Cardiac septum (tissue), 1 donor: ENCODE data around the gene PARP16. TPM values are rescaled to one million over a fixed set of nuclear protein-coding genes. Genes with fewer than 3 reads are reported as not detected.

ENCODE experiments used
- DNase-seq: peaks from one replicate; pipeline ENCODE4 v3.0.0-alpha.2; 2020; ENCODE audit warnings: low spot score
- intact Hi-C: fragments of 100-400 bp; cut with DNase I; formaldehyde crosslinking; loops from one replicate; pipeline ENCODE4 v1.14.0; 2022
- total RNA-seq: library from RNA; stranded (reverse); fragmentation: NEBNext Ultra II Directional; extraction: Animal tissue kit (Norgen Biotek cat#: 25700); gene quantifications from one replicate; pipeline ENCODE4 v1.2.1, GENCODE V29; 2021
- donor health status: DM: no; HTN: no; CAD: no.

The PARP16 gene
- total RNA-seq, 1 donor from 2014 or later: 4.7 TPM

DNA sequence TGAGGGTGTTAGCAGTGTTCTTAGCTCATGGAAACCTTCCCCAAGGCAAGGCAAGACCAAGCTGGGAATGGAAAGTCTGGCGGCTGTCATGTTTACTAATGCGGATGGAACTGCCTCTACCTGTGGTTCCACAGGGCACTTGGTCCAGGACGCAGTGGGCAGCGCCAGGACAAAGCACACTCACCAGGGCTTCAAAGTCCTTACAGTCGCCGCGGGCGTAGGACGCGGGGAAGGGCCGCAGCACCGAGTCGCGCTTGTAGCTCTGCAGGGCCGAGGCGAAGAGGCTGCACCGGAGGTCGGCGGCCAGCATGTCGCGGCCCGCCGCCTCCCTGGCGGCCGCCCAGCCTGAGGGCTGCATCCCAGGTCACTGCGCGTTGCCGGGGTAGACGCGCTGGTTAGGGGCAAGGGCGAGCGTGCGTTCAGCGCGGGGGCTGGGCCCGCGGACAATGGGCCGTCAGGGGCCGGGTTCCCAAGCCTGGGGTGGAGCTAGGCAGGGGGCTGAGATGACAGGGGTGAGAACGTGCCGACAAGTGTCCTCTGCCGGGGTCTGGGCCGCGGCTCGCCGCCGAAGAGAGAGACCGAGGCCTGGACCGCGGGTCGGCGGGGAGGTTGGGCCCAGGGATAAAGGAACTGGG, 497 bp downstream of the PARP16 start:
- intact Hi-C loops: loop anchor here (5.0 kb wide), 1 partner anchor 99 kb away; the partner anchor contains the start of gene CLPX
- DNase-seq: no peak

GRCh38 chr15:65285291-65286068, 1.2 kb downstream of the PARP16 start:
- DNase-seq: no peak
- intact Hi-C loops: loop anchor here (5.0 kb wide), 1 partner anchor 98 kb away; the partner anchor contains the start of gene CLPX

GRCh38 chr15:65278480-65278879, 8.2 kb downstream of the PARP16 start:
- intact Hi-C loops: no loop called here
- no peak for DNase-seq

GRCh38 chr15:65277015-65277414, 9.7 kb downstream of the PARP16 start:
- intact Hi-C loops: no loop called here
- no peak for DNase-seq

DNA sequence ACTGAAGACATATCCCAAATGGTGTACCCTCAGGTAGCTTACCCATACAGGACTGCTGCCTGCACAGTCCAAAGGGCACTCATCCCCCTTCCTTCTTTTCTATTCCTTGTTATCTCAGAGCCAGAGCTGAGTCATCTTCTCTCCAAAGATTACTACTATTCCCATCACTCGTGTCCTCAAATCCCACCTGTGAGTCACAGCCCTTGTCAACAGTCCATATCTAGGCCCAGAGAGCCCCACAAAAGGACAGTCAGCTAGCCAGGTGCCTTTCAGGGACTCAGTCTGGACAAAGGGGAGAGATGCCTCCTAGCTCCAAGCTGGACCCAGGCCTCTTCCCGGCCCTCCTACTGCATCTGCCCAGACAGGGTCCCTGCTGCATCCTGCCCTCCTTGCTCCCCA, 11.0 kb downstream of the PARP16 start:
- DNase-seq: no peak
- intact Hi-C loops: no loop called here

DNA sequence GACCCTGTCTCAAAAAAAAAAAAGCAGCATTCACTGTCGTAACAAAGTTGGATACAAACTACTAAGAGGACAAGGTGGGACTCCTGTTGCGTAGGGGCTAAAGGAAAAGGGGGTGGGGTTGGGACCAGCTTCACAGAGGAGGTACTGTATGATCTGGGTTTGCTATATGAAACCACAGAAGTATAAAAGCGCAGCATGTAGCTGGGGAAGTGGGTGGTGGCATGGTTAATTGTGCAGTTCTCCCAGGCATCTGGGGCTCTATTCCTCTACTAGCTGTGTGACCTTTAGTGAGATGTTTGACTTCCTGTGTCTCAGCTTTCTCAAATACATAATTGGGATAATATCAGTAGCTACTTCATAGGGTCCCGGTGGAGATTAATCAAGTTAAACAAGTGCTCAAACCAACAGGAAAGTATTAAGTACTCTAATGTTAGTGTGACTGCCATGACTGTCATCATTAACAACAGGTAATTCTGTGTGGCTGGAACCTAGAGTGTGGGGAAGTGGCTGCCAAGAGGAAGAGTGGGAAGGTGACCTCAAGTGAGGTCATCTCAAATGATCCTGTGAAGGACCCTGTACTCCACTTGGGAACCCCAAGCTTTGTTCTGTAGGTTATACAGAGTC, 11.5 kb downstream of the PARP16 start:
- DNase-seq: no peak
- intact Hi-C loops: no loop called here

GRCh38 chr15:65270811-65271545, 15.7 kb downstream of the PARP16 start:
- intact Hi-C loops: loop anchor here (2.0 kb wide), 1 partner anchor 82 kb away; no protein-coding TSS in a partner anchor
- peak; percentile 78 for DNase-seq

- intact Hi-C loops: no loop called here
- no peak for DNase-seq
These were observed 18.3 kb downstream of the PARP16 start for GRCh38 chr15:65268411-65268810.

DNA sequence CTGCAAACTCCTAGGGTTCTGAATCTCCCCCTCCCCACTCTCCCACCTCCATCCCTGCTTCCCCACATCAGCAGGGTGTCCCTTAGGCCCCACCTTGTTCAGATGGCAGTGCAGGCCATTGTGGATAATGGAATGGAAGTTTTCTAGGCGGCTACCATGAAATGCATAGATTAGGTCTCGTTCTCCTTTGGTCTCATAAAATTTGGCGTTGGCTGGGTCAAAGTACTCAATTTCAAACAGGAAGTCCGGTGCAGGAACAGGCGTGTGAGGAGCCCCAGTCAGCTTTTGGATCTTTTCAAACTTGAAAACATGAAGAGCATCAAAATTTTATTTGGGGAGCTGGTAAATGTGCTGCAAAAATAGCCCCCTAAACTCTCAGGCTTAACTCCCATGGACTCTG, 20.2 kb downstream of the PARP16 start:
- intact Hi-C loops: no loop called here

GRCh38 chr15:65264863-65265430, 21.7 kb downstream of the PARP16 start:
- intact Hi-C loops: no loop called here
- no peak for DNase-seq

More for the DNA sequence above, 20.2 kb downstream of the PARP16 start:
- no peak for DNase-seq

GRCh38 chr15:65263313-65263712, 23.4 kb downstream of the PARP16 start:
- intact Hi-C loops: no loop called here

DNA sequence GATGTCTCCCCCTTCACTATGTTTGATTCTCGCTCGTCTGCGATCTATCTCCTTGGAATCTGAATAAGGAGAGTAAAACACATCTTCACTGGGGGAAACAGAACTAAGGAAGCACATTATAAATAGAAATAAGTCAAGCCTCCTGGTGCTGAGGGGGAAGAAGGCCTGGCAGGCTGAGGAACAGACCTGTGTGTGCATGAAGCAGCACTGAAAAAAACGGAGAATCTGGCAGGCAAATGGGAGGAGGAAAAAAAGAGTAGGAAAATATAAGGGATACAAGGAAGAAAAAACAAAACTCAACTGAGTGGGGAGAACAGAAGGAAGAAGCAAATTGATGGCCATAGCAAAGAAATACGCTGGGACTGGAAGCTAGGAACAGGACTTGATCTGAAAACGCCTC, 25.7 kb downstream of the PARP16 start:
- intact Hi-C loops: no loop called here
- no peak for DNase-seq

More at GRCh38 chr15:65263313-65263712, 23.4 kb downstream of the PARP16 start:
- DNase-seq: no peak

DNA sequence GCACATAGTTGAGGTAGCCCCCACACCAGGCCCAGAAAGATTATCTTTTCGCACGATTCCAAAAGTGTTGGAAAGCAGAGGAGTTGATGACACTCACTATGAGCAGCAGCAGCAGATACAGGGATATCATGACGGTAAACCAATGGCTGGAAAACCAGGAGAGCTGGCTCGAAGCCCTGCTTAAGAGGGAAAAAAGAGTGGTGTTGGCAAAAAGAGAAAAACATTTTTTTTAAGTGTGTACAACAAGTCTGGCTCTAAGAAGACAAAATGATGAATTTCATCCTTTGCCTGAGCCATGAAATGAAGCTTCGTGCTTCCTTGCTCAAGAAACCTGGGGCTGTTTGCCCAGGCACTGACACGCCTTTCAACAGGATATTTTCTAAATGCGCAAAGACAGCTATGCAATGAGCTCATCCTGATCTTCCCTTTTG, 27.3 kb downstream of the PARP16 start:
- no peak for DNase-seq
- intact Hi-C loops: no loop called here

DNA sequence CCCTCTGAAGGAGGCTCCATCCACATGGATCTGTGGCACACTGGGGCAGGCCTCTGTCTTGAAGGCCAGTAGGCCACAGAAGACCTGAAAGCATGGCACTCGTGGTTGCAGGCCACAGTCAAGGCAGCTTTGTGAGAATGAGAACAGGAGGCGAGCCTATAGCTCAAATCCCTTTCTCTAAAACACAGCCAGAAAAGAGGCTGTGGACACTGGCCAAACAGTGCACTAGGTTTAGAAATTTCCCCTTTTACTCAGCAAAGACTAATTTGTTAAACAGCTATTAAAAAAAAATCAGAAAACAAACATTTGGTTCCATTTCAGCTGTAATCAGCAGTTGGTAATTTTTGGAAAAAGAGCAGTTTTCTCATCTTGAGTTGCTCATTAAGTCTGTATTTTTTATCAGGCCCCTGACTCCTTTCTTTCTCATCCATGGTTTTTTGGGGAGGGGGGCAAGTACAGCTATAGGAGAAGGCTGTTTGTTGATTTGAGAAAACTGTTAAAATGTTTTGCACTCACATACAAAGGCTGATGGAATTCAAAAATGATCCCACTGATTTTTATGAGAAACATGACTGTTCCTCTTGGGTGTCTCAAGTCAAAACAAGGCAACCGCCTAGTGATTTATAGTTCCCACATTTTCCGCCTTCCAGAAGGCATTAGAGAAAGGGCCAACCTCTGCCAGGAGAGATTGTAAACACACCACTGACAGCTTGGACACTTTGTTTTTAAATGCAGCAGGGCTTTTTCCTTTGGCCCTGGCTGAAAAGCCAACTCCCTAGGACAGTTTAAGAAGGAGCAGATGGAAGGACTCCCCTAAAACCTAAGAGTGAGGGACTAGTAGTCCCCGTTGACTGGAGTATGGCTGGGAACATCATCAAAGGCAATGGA, 28.1 kb downstream of the PARP16 start:
- intact Hi-C loops: no loop called here
- no peak for DNase-seq

GRCh38 chr15:65255486-65256140, 31.1 kb downstream of the PARP16 start:
- intact Hi-C loops: no loop called here
- no peak for DNase-seq

GRCh38 chr15:65254758-65255157, 31.9 kb downstream of the PARP16 start:
- intact Hi-C loops: no loop called here
- DNase-seq: no peak

- intact Hi-C loops: no loop called here
- DNase-seq: no peak
These were observed 32.3 kb downstream of the PARP16 start for GRCh38 chr15:65254356-65254755.

- no peak for DNase-seq
- intact Hi-C loops: no loop called here
These were observed 37.0 kb downstream of the PARP16 start for GRCh38 chr15:65249641-65250040.
